Activated CD4-positive, alpha-beta T cell treated with anti-CD3 and anti-CD28 coated beads, Interleukin-2, amount 10 ng/mL, durations not matched to agents 7 days and 5 days (primary cell): ENCODE measurements around the gene SERPINE3. TPM values are rescaled to one million over a fixed set of nuclear protein-coding genes. Genes with fewer than 3 reads are reported as not detected.

Experiments
- CTCF ChIA-PET: fragments of 350-600 bp; sonication (Branson Sonifier 250); formaldehyde crosslinking; loops from one replicate; lab custom pipeline; 2021; ENCODE audit warnings: antibody characterized with exemption; lab: Charles Lee
- POLR2A ChIA-PET: fragments of 350-600 bp; sonication (Branson Sonifier 250); formaldehyde crosslinking; loops from one replicate; lab custom pipeline; 2021; ENCODE audit warnings: antibody characterized with exemption; lab: Charles Lee
- DNase-seq: peaks from one replicate; pipeline ENCODE4 v3.0.0-alpha.2; 2020
- H3K27ac Mint-ChIP-seq: one replicate; pipeline ENCODE4 v1.8.0; 2021; ENCODE audit warnings: mild to moderate bottlenecking, moderate library complexity, mixed read lengths
- H3K27me3 Mint-ChIP-seq: one replicate; pipeline ENCODE4 v1.8.0; 2021; ENCODE audit warnings: mixed read lengths
- H3K36me3 Mint-ChIP-seq: one replicate; pipeline ENCODE4 v1.8.0; 2021; ENCODE audit warnings: low read depth, mixed read lengths
- H3K4me1 Mint-ChIP-seq: one replicate; pipeline ENCODE4 v1.8.0; 2021; ENCODE audit warnings: mixed read lengths
- H3K4me3 Mint-ChIP-seq: one replicate; pipeline ENCODE4 v1.8.0; 2021; ENCODE audit warnings: mild to moderate bottlenecking, moderate library complexity, mixed read lengths
- H3K9me3 Mint-ChIP-seq: one replicate; pipeline ENCODE4 v1.8.0; 2021; ENCODE audit warnings: mixed read lengths
- microRNA-seq: library from miRNA; unstranded; fragments of <30 nt; microRNA quantifications from one replicate; pipeline ENCODE4 v1.2.0, GENCODE V29; 2021; ENCODE audit warnings: borderline microRNAs expressed, borderline replicate concordance
- total RNA-seq, 2 experiments: library from RNA; stranded (reverse); gene quantifications; one replicate each; pipeline ENCODE4 v1.2.3, GENCODE V29; 2021

SERPINE3 gene
- total RNA-seq, 2 experiments from 2014 or later, result not detected

DNA sequence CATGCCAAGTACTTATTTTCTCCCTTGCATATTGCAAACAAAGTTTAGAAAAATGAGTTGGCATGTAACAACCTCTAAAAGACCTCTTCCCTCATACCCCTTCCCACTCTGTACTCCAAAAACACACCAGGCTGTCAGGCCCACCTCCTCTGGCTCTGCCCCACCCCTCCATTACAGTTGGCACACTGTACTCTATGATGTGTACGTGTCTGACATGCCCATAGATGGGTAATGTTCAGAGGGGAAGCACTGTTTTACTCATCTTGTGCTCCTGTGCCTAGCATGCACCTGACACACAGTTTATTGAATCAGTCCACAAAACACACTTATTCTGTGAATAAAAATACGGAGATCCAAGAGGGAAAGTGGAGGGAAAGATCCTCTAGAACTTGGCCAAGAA, 45.6 kb downstream of the SERPINE3 start:
- Mint-ChIP-seq H3K9me3 (no peaks in the 10 kb centered on the region), H3K4me1 (no peaks in the 10 kb centered on the region), H3K27me3 (no peaks in the 10 kb centered on the region), H3K27ac (no peak overlapping the region), H3K4me3 (no peak overlapping the region), H3K36me3 (peaks cover 19% of the 10 kb centered on the region)
- ChIA-PET POLR2A (no interaction called here), CTCF (interaction anchor here (1.2 kb wide), 1 partner anchor 25 kb away, joined by 3 read pairs; no protein-coding TSS in a partner anchor)
- no peak for DNase-seq

DNA sequence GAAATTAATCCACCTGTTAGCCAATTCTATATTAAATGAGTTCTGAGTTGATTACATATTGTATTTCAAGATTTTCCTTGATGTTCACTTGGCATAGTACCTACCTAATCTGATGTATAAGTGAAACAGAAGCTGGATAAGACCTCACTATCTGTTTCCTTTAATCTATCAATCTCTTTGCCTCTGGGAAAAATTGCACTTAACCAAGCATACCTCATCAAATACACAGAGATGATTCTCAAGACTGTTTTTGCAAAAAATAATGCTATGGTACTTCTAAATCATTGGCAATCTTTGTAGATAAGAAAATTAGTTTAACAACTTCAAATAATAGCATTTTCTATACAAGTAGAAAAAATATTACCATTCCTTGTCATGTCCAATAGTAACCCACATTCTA, 55.2 kb downstream of the SERPINE3 start:
- H3K27ac Mint-ChIP-seq, result no peak overlapping the region
- POLR2A ChIA-PET, result no interaction called here
- CTCF ChIA-PET, result interaction anchor here (1.7 kb wide), 1 partner anchor 108 kb away, joined by 3 read pairs; no protein-coding TSS in a partner anchor
- H3K4me3 Mint-ChIP-seq, result no peak overlapping the region
- peaks cover 32% of the 10 kb centered on the region for H3K36me3 Mint-ChIP-seq
- H3K9me3 Mint-ChIP-seq, result no peaks in the 10 kb centered on the region
- H3K4me1 Mint-ChIP-seq, result peaks cover 16% of the 10 kb centered on the region
- H3K27me3 Mint-ChIP-seq, result no peaks in the 10 kb centered on the region
- no peak for DNase-seq

DNA sequence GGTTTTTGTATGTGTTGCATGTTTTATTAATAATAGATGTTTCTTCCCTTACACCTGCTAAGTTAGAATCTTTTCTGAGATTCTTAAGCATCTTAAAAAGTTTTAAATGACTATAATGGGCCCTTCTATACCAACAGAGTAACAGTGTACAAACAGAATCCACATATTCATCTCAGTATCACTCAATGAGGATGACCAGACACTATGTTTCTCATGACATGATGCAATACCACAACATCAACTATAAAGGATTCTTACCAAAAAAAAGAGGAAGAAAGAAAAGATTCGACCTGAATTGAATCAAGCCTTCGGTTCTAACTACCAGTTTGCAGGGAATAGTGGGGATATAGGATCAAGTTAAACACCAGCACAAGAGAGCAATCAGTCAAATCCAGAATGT, 56.9 kb downstream of the SERPINE3 start:
- Mint-ChIP-seq H3K27me3 (no peaks in the 10 kb centered on the region), H3K4me1 (peaks cover 18% of the 10 kb centered on the region), H3K36me3 (peaks cover 35% of the 10 kb centered on the region), H3K27ac (no peak overlapping the region), H3K4me3 (no peak overlapping the region), H3K9me3 (no peaks in the 10 kb centered on the region)
- no peak for DNase-seq
- ChIA-PET POLR2A (no interaction called here), CTCF (interaction anchor here (1.7 kb wide), 1 partner anchor 110 kb away, joined by 3 read pairs; no protein-coding TSS in a partner anchor)

DNA sequence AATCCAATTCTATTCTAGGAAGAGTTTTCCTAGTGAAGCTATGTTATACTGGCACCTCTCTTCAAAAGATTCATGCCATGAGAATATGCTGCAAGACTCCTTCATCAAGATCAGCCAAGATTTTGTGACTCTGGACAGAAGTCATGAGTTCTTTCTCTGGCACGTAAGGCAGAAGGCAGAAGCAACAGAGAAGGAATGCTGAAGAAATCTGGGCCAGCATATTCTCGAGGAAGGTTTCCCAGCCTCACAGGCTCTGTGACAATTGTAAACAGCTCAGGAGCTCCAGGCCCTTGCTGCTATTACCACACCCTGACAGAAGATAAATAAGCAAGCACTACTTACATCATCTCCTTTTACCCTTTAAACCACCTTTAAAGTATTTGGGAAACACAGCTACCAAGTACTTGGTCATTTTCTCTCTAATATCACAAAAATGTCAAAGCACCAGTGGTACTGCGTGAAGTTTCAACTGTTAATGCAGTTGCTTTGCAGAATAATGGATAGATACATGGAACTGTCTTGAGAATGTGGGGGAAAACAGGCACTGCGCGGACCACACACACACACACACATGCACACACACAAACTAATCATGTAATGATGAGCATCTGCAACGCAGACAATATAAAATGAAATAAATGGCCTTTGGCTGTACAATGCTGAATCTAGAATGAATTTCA, 57.9 kb downstream of the SERPINE3 start:
- ChIA-PET POLR2A (no interaction called here), CTCF (no interaction called here)
- peaks cover 32% of the 10 kb centered on the region for H3K36me3 Mint-ChIP-seq
- H3K27me3 Mint-ChIP-seq, result no peaks in the 10 kb centered on the region
- no peak overlapping the region for H3K27ac Mint-ChIP-seq
- no peaks in the 10 kb centered on the region for H3K9me3 Mint-ChIP-seq
- H3K4me1 Mint-ChIP-seq, result peaks cover 19% of the 10 kb centered on the region
- no peak for DNase-seq
- H3K4me3 Mint-ChIP-seq, result no peak overlapping the region

DNA sequence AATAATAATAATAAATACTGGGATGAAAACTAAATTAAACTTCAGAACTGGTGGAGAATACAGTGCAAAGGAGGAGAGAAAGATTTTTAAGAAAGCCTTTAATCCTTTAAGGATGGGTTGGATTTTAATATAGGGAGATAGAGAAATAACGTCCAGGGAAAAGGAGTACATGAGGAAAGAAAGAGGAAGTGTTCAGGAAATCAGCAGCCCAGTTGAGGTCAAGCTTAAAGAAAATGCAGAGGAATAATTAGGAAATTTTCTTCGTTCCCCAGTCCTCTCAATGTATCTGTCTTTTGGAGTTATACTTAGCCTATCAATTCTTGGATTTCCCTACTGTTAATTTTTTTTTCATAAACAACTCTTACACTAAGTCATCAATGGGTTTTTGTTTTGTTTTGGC, 65.7 kb downstream of the SERPINE3 start:
- ChIA-PET CTCF (no interaction called here), POLR2A (no interaction called here)
- no peaks in the 10 kb centered on the region for H3K27me3 Mint-ChIP-seq
- peak overlapping the region; percentile 6 for H3K27ac Mint-ChIP-seq
- H3K36me3 Mint-ChIP-seq, result peaks cover 40% of the 10 kb centered on the region
- DNase-seq, result no peak
- no peaks in the 10 kb centered on the region for H3K9me3 Mint-ChIP-seq
- H3K4me1 Mint-ChIP-seq, result peaks cover 9% of the 10 kb centered on the region
- no peak overlapping the region for H3K4me3 Mint-ChIP-seq

DNA sequence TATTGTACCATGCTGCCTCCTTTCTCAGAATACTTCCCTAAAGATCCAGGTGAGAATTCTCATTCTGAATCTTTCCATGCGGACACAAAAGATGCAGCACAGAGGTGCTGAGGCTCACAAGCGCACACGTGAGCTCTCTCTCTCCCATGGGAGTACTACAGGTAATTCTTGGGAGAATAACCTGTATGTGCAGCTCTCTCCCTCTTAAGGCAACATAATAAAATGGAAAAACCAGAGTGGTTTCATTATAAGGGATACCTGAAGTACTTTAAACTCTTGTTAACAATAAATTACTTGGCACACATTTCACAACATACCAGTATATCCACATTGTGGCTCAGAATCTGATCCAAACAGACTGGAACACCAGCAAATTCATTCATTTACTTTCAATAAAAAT, 72.9 kb downstream of the SERPINE3 start:
- H3K4me1 Mint-ChIP-seq, result peaks cover 17% of the 10 kb centered on the region
- no peaks in the 10 kb centered on the region for H3K27me3 Mint-ChIP-seq
- H3K27ac Mint-ChIP-seq, result no peak overlapping the region
- H3K36me3 Mint-ChIP-seq, result peaks cover 54% of the 10 kb centered on the region
- H3K9me3 Mint-ChIP-seq, result peaks cover 16% of the 10 kb centered on the region
- POLR2A ChIA-PET, result no interaction called here
- H3K4me3 Mint-ChIP-seq, result no peak overlapping the region
- no peak for DNase-seq
- CTCF ChIA-PET, result no interaction called here

Small RNA genes within 50 kb of the gene (microRNA-seq; reads per million reads assigned to microRNA genes)
- gene MIR5693, result not detected

Other genes starting within 250 kb of the SERPINE3 start
- not detected for gene C13orf42, start 228.4 kb upstream of the SERPINE3 start, total RNA-seq
- not detected for gene FAM124A, start 117.3 kb upstream of the SERPINE3 start, total RNA-seq
- 10 to 100 TPM; 47.9 to 51.6 TPM for gene INTS6, start 113.3 kb downstream of the SERPINE3 start, total RNA-seq
- 10 to 100 TPM; 10.9 to 12.6 TPM for gene WDFY2, start 244.8 kb downstream of the SERPINE3 start, total RNA-seq